COLO668 (cell line): ENCODE results near the gene MIPEP.
"Not testable (repeated sequence)": the region's sequence is repeated elsewhere in the genome, so short reads cannot be mapped to it uniquely, and the experiment has no call there.

Experiments
- DNase-seq: peaks from one replicate; lab custom pipeline; 2025; ENCODE audit not compliant: unreplicated experiment; lab: John Stamatoyannopoulos, UW

Gene MIPEP

DNA sequence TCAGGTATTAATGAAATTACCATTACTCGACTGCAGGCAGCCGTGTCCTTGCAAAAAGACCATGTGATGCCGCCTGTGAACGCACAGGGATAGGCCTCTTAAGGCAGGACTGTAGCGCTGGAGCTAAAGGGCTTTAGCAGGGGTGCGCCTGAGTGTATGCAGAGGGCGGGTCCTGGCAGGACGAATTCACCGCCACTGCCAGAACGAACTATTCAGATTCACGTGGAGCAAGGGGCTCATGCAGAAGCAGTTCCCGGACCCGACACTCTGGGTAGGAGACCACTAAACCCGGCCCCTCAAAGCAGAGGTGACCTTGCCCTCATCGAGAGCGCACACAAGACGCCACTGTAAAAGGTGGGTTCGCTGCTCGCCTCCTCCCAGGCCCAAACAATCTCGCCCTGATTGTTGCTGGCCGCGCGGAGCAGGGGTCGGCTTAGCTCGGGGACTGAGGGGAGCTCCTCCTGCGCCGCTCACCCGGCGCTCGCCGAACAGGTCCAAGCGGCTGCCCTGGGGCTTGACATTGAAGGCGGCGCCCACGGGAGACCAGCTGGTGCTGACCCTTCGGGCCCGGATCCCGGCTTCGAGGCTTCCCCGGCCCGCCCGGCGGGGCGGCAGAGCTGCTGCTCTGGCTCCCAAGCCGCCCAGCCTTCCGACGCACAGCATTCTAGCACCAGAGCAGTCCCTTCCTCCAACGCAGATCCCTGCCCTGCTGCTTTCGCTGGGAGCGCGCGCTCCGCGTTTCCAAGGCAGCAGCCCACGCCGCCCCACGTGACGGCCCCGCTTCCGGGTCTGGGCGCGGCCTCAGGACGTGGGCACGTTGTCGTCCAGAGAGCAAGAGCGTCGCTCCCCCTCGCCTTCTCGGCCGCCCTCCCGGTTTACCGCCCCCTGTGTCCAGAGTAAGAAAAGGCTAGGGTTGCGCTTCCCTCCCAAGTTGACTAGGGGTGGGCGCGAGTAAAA lies at the start of gene MIPEP:
Gene MIPEP (minus strand): TSS at position 743 of the 957 bp plus-strand sequence. CDS start 80 bp downstream, at position 663.
- DNase-seq: peak; percentile 100

DNA sequence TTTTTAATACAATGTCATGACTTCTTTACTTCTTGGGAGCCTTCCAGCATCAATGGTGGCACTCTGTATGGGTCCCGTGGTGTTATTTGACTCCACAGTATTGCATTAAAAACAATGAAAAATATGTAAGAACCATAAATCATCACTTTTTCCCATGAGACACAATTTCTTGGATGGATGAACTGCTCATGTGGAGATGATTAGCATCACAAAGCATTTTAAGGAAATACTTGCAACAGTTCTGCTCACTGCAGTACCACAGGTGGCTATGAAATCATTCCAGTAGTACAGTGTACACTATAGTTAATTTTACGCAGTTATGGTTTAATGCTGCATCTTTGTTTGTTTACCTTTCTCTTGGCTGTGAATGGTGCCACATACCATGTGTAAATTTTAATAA lies 45.3 kb upstream of the MIPEP start:
- DNase-seq: no peak

DNA sequence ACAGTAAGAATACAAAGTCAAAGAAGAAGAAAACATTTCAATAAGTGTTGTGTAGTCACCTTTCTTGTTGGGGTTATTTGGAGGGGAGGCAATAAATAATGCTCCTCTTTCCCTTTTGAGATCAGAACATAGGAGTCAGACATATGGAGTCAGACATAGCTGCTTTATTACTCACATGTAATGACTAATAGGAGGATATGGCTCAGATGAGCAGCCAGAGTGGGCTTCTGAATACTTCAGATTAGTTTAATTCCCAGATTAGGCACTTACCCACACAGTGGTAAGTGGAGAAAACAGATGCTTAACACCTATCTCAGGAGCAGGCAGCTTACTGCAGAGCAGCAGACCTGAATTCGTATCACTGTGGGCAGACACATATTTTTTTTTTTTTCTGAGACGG lies 39.8 kb upstream of the MIPEP start:
- DNase-seq: no peak

DNA sequence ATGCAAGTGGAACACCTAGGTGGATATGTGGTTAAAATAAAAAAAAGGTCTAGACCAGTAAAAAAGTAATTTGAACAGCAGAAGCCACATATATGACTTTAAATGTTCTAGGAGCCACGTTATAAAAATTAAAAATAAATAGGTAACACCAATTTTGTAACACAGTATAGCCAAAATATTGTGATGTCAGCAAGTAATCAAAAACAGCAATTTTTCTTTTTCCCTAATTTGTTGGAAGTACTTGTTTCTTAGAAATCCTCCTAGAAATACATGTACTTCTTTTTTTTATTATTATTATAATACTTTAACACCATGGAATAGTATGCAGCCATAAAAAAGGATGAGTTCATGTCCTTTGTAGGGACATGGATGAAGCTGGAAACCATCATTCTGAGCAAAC lies 33.8 kb upstream of the MIPEP start:
- no peak for DNase-seq

DNA sequence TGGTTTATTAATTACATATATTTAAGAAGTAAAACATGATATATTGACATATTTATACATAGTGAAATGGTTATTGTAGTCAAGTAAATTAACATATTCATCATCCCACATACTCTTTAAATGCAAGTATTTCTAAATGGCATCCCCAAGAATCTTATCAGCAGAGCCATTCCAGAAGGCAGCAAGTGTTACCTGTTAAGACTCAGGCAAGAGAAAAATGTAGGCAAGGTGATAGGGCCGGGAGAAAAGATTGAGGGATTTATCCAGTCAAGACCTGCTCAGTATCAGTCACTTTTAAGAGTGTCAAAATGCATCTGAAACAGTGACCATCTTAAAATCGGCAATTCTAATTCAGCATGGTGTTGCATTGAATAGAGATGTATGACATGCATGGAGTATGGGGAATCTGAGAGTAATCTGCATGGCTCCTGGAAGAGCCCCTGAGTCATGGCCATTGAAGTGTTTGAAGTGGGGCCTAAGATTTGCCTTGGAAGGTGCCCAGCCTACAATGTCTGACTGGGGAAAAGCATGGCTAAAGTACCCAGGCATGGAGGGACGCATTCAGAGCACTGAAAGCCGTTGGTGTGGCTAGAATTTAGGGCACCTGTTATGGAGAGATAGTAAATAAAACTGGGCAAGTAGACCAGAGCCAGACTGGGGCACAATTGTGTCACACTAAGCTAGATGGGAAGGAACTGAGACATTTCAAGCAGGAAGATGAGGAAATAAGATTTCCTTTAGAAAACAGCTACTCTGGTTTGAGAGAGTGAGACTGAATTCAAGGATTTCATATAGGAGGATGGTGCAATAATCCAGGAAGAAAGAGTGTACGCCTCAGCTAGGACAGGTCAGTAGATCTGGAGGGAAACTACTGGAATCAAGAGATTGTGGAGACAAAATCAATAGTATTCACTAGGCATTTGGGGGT lies 33.1 kb upstream of the MIPEP start:
- DNase-seq: no peak

DNA sequence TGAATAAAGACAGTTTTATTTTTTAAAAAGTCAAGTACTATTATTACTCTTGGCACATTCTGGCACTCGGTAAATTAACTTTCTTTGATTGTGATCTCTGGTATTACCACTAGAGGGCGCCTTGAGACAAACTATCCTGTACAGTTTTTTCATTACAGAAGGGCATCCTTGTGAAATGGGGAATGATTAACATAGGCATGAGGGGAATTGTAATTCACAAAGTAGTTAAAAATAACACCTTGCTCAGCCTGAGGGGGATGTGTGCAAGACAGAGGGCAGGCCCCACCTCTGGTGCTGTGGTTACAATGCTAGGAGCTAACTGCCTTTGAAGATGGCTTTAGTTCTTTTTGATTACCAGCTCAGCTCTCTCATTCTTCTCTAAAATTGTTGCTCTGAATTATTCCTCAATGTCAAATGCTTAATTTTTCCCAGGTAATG lies 32.3 kb upstream of the MIPEP start:
- DNase-seq: no peak

DNA sequence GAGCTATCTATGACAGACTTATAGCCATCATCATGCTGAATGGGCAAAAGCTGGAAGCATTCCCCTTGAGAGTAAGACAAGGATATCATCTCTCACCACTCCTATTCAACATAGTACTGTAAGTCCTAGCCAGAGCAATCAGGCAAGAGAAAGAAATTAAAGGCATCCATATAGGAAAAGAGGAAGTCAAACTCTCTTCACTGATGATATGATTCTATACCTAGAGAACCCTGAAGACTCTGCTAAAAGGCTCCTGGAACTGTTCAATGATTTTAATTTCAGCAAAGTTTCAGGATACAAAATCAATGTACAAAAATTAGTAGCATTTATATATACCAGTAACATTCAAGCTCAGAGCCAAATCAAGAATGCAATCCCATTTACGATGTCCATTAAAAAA lies 29.8 kb upstream of the MIPEP start:
- no peak for DNase-seq

DNA sequence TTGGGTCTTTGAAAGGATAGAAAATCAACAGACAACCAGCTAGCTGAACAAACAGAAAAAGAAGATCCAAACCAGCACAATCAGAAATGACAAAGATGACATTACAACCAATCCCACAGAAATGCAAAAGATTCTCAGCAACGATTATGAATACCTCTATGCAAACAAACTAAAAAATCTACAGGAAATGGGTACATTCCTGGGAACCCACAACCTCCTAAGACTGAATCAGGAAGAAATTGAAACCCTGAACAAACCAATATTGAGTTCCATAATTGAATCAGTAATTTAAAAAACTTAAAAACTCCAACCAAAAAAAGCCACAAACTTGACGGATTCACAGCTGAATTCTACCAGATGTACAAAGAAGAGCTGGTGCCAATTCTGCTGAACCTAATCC lies 29.0 kb upstream of the MIPEP start:
- DNase-seq: no peak

DNA sequence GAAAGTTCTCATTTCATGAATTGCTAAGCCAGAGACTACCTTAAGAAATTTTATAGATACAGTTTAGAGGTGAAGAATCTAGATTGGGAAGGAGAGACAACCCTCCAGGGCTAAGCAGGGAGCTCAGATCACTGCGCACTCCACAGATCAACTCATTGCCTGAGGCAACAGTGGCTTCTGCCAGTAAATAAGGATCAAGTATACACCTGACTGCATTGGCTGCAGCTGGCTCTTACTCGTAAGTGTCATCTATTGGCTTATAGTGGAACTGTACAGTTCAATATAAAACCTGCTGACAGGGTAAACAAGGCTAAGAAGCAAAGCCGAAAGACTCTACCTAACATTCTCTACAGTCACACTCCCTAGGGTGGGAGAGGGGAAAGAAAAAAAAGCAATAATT lies 26.1 kb upstream of the MIPEP start:
- DNase-seq: peak; percentile 88

DNA sequence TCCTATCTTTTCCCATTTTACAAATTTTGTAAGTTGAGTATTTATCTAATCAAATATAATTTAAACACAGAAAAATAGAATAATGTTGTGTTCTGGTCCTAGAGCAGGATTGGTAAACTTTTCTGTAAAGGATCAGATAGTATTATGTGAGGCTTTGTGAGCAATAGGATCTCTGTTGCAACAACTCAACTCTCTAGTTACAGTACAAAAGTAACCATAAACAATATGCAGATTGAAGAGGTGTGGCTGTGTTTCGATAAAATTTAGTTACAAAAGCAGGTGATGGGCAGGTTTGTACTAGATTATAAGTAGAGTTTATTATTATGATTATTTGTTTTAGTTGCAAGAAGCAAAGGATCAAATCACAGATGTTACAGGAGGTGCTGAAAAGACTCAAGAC lies 23.3 kb upstream of the MIPEP start:
- DNase-seq: no peak

DNA sequence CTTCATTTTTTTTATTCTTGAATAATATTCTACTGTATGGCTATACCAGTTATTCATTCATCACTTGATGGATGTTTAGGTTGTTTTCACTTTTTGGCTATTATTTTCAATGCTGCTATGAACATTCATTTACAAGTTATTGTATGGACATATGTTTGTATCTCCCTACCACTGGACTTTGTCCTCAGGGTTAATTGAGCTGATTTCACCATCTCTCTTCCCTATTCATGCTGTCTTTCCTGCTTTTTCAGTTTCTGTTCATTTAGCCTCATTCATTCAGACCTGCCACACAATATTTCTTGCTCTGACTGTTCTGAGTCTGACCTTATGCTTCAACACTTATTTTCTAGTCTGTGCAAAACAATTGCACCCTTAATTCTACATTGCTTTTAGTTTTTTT lies 20.4 kb upstream of the MIPEP start:
- DNase-seq: no peak

DNA sequence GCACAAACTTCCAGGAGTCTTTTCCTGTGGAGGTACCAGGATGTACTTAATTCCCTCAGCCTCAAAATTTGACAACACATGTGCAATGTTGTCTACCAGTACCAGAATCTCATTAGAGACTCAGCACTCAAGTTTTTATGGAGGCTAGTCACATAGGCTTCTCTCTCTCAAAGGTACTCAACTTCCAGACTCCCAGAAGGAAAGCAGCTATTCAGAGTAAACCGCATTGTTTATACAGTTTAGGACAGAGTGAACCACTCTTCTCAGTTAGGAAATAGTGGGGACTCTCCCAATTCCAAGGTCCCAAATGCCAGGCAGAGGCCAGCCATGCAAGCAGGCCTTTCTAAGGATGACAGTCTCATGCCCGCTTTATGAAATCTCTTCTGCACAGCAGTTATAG lies 16.6 kb upstream of the MIPEP start:
- no peak for DNase-seq

DNA sequence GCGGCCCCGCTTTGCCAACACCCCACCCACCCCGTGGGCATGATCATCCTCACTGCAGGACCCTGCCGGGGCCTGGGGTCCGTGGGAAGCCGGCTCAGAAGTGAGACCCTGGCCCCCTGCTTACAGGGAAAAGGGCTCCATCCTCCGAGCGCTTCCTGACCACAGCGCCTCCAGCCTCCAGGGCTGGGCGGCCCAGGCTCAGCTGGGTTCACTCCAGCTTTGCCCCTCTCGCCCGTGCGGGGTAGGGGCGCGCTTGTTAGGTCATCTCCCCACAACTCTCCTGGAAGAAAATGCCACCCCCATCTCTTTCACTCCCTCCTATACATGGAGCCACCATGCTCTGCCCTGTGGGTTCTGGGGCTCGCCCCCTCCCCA lies 14.7 kb upstream of the MIPEP start:
- no peak for DNase-seq

DNA sequence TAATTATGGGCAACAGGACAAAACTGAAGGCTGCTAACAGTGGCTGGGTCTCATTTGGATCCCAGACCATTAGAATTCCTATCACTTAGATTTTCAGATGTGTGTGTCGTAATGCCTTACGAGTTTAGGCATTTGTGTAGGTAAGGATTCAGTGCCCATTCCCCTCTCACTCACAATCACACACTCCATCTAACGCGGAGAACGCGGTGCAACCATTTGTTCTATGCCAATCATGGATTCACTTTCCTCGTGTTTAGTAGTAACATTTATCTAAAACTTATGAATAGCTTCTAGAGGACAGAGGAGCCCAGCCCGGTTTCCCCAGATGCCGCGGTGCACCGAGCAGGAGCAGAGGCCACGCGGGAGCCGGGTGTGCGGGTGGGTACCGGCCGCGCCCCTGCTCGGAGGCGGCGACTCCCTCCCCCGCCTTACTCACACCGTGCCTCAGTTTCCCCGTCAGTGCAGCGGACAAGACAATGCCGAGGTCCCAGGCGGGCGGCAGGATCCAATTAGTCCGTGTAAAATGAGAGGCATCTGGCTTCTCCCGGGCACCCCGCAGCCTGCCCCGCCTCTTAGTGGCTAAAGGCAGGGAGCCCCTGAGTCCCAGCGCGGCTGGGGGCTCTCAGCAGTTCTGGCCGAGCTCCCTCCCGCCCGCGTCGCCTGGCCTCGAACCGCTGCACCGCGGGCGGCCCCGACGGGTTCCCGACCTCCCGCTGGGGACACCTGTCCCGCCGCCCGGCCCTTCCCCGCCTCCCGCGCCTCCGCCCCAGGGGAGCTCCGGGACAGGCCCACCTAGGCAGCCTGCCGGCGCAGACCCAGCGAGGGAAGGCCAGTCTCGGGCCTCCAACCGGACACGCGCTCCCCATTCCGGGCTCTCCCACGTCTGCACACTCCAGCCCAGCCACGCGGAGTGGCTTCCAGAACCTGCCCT lies 14.0 kb upstream of the MIPEP start:
- peak; percentile 50 for DNase-seq

DNA sequence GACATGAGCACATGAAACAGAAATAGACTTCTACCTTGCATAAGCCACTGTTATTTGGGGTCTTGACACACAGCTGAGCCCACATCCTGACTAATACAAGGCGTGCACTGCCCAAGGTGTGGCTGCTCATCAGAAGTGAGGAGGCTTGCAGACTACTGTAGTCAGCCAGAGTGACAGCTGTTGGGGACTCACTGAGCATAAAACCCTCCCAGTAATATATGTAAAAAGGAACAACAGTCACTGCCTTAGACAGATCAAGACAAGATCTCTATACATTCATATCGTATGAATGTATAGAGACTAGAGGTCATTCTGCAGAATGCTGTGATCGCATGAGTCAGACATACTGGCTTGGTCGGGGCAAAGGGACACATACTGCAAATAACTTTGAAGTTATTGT lies 12.2 kb upstream of the MIPEP start:
- DNase-seq: no peak

DNA sequence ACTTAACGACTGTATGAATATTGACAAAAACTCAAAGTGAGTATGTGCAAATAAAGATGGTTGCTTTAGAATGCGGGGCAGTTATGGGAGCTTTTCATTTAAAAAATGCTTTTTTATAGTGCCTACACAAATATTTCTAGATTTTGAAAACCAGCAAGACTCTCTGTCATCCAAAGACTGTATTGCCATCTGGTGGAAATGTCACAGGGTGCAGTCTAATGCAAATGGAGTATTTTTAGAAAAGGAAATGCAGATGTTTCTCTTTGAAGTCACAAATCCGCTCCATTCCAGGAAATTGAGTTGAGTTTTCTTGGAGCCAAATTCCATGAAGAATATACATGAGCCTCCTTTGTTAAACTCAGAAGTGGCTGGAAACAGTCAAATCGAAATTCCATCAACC lies 10.4 kb upstream of the MIPEP start:
- DNase-seq: no peak

DNA sequence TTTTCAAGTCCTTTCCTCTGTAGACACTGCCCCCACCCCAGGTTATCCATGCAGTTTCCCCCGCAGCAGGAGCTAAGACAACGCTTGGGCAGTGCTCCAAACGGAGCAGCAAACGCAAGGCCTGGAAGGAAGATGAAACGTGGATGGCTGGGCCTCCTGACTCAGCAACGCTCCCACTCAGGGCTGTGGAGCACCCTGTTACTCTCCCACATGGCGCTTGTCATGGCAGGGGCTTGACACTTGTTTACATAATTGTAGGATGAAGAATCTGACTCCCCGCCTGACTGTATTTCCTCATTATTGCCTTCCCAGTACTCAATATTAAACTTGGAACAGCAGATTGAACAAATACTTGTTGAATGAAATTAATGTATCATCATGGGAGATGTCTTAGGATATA lies 8.9 kb upstream of the MIPEP start:
- no peak for DNase-seq

DNA sequence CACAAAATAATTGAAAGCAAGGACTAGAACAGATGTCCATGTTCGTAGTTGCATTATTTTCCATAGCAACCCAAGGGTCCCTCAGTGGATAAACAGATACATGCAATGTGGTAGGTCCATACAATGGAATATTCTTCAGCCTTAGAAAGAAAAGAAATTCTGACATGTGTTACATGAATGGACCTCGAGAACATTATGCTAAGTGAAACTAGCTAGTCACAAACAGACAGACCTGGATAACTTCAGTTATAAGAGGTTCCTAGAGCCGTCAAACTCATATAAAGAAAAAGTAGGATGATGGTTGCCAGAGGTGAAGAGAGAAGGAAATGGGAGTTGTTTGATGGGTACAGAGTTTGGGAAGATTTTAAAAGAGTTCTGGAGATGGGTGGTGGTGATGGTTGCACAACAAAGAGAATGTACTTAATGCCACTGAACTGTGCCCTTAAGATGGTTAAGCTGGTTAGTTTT lies 8.3 kb upstream of the MIPEP start, which contains the start of gene C1QTNF9B:
Gene C1QTNF9B (minus strand): TSS at position 51 of the 468 bp plus-strand sequence.
- DNase-seq: not testable (repeated sequence)

DNA sequence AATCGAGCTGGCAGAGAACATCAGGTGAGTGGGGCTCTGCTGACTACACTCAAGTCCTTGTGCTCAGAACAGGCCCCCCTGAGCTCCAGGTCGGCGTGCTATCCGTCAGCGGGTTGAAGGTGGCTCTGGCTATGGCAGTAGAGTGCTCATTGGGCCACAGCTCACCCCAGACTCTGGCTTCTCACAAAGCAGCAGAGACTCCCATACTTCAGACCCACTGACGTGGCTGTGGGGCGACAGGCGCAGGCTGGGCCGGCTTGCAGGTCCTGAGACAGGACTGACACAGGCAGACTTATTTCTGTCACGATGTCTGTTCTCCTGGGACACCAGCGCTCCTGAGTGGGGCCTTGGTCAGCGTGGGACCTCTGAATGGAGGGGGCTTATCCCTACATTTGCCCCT lies 5.5 kb upstream of the MIPEP start:
- not testable (repeated sequence) for DNase-seq

DNA sequence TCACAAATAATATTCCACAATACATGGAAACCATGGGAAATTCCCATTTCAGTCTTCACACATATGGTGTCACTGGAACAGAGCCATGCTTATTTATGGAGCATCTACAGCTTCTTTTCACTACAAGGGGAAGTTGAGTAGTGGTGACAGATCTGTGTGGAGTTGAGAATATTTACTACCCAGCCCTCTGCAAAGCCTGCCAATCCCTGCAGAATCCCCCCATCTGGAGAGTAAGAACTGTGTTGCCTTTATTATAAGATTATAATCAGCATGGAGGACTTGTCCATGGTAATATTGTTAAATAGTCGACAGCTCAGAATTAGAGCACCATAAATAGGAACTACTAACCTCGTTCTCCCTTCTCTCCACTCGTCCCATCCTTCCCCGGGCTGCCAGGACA lies 4.6 kb upstream of the MIPEP start:
- not testable (repeated sequence) for DNase-seq
